B cell (primary cell): ENCODE data around the gene GAL3ST2. TPM values are rescaled to one million over a fixed set of nuclear protein-coding genes. Genes with fewer than 3 reads are reported as not detected.

Source experiments
- ATAC-seq: fragments of 200-7000 bp; cut with Tn5 transposase; one replicate; pipeline ENCODE4 v1.10.0; 2021; ENCODE audit warnings: low read depth, mild to moderate bottlenecking, moderate number of reproducible peaks, moderate library complexity
- CTCF ChIA-PET: fragments of 350-600 bp; sonication (Branson Sonifier 250); formaldehyde crosslinking; loops from one replicate; lab custom pipeline; 2021; ENCODE audit warnings: antibody characterized with exemption, inconsistent platforms; lab: Charles Lee
- POLR2A ChIA-PET: fragments of 350-600 bp; sonication (Branson Sonifier 250); formaldehyde crosslinking; loops from one replicate; lab custom pipeline; 2021; ENCODE audit warnings: antibody characterized with exemption; lab: Charles Lee
- DNase-seq: peaks from one replicate; pipeline ENCODE4 v3.0.0; 2013
- H2AFZ ChIP-seq: 2 replicates; pipeline ENCODE4 v1.6.1; 2012; ENCODE audit warnings: mild to moderate bottlenecking, low read depth, low read length; ENCODE audit not compliant: insufficient read depth, poor library complexity, severe bottlenecking
- H3K27ac ChIP-seq, 2 donors: 1 replicate in 1 of 2; 2 replicates in 1 of 2; pipeline ENCODE4 v1.5.1; 2012 to 2013; ENCODE audit warnings: low read length in 2 of 2, mild to moderate bottlenecking in 2 of 2, moderate library complexity in 1 of 2
- H3K27me3 ChIP-seq, 4 experiments: fragments of 200-600 bp in 1 of 4; sonication (generic) in 1 of 4; replicated peaks in 1 of 4; 1 replicate in 2 of 4; 2 replicates in 2 of 4; pipeline versions ENCODE4 v1.6.1 to v1.7.0; 2013 to 2016; ENCODE audit warnings: low read length in 3 of 4, mild to moderate bottlenecking in 2 of 4, mixed read lengths in 1 of 4, moderate library complexity in 1 of 4; ENCODE audit not compliant: insufficient read depth in 4 of 4, control insufficient read depth in 3 of 4; ENCODE audit errors: control extremely low read depth in 1 of 4
- H3K36me3 ChIP-seq, 2 experiments: replicated peaks in 1 of 2; 1 replicate in 1 of 2; 2 replicates in 1 of 2; pipeline versions ENCODE4 v1.6.1 to v1.7.1; 2013; ENCODE audit warnings: low read length in 1 of 2; ENCODE audit not compliant: insufficient read depth in 2 of 2, control insufficient read depth in 1 of 2; ENCODE audit errors: control extremely low read depth in 1 of 2, extremely low read depth in 1 of 2
- H3K4me1 ChIP-seq, 2 donors: fragments of 200-600 bp in 1 of 2; sonication (generic) in 1 of 2; 1 replicate in 1 of 2; 2 replicates in 1 of 2; pipeline versions ENCODE4 v1.5.1 to v1.6.1; 2013 to 2017; ENCODE audit warnings: low read length in 2 of 2; ENCODE audit not compliant: control insufficient read depth in 2 of 2, insufficient read depth in 2 of 2
- H3K4me2 ChIP-seq: replicated peaks from 2 replicates; pipeline ENCODE3; 2012; ENCODE audit warnings: mild to moderate bottlenecking, low read depth, low read length; ENCODE audit not compliant: poor library complexity, severe bottlenecking
- H3K4me3 ChIP-seq, 5 experiments: fragments of 200-600 bp in 1 of 5; sonication (generic) in 1 of 5; 1 replicate in 3 of 5; 2 replicates in 2 of 5; pipeline versions ENCODE4 v1.5.1 to v1.7.0; 2011 to 2016; ENCODE audit warnings: low read length in 4 of 5, mild to moderate bottlenecking in 4 of 5, low read depth in 2 of 5, control low read depth in 1 of 5, moderate library complexity in 1 of 5; ENCODE audit not compliant: insufficient read depth in 1 of 5; ENCODE audit errors: control extremely low read depth in 1 of 5, extremely low read depth in 1 of 5
- H3K79me2 ChIP-seq: fragments of 200-600 bp; sonication (generic); one replicate; pipeline ENCODE4 v1.6.0; 2016; ENCODE audit warnings: low read length; ENCODE audit not compliant: control insufficient read depth, insufficient read depth
- H3K9ac ChIP-seq: fragments of 200-600 bp; sonication (generic); 2 replicates; pipeline ENCODE4 v1.6.1; 2017; ENCODE audit warnings: mild to moderate bottlenecking, low read length, moderate library complexity
- H3K9me3 ChIP-seq, 3 donors: one replicate each; pipeline versions ENCODE4 v1.6.1 to v1.7.1; 2013; ENCODE audit warnings: low read length in 2 of 3; ENCODE audit not compliant: control insufficient read depth in 2 of 3, insufficient read depth in 1 of 3; ENCODE audit errors: control extremely low read depth in 1 of 3
- H4K20me1 ChIP-seq: 2 replicates; pipeline ENCODE4 v1.6.0; 2012; ENCODE audit warnings: mild to moderate bottlenecking, low read length; ENCODE audit not compliant: insufficient read depth, control insufficient read depth, poor library complexity, severe bottlenecking
- H3K27ac Mint-ChIP-seq: one replicate; pipeline ENCODE4 v1.8.0; 2021; ENCODE audit warnings: mixed read lengths
- H3K27me3 Mint-ChIP-seq: one replicate; pipeline ENCODE4 v1.8.0; 2021; ENCODE audit warnings: mixed read lengths
- H3K4me1 Mint-ChIP-seq: one replicate; pipeline ENCODE4 v1.8.0; 2021; ENCODE audit warnings: mixed read lengths
- H3K4me3 Mint-ChIP-seq: one replicate; pipeline ENCODE4 v1.8.0; 2021; ENCODE audit warnings: mixed read lengths
- H3K9me3 Mint-ChIP-seq: one replicate; pipeline ENCODE4 v1.8.0; 2022; ENCODE audit warnings: mixed read lengths; ENCODE audit not compliant: insufficient read depth
- CTCF ChIP-seq: fragments of 200-600 bp; IDR thresholded peaks from one replicate; pipeline ENCODE4 v1.8.0; 2022; ENCODE audit warnings: antibody characterized with exemption, mild to moderate bottlenecking
- EZH2 ChIP-seq: IDR thresholded peaks from 2 replicates; pipeline ENCODE4 v1.6.1; 2012; ENCODE audit warnings: borderline replicate concordance, low read depth, mild to moderate bottlenecking, moderate library complexity, low read length; ENCODE audit not compliant: insufficient read depth, poor library complexity, severe bottlenecking
- WGBS: methylation state at CpG from one replicate; pipeline ENCODE4 v1.1.5; 2013; ENCODE audit warnings: missing lambda C conversion rate; ENCODE audit not compliant: insufficient coverage; 5-methylcytosine and 5-hydroxymethylcytosine counted together
- intact Hi-C: fragments of 100-400 bp; cut with micrococcal nuclease; formaldehyde crosslinking; loops from one replicate; pipeline ENCODE4 v1.10.0; 2022
- polyA plus RNA-seq: library from polyadenylated mRNA; depleted of rRNA; stranded (reverse); fragments of >200 nt; gene quantifications from 2 replicates; pipeline ENCODE4 v1.2.3, GENCODE V29; 2012
- total RNA-seq, 2 donors: library from RNA; stranded (reverse); fragments of 120-200 nt in 1 of 2; gene quantifications; 1 replicate in 1 of 2; 2 replicates in 1 of 2; pipeline versions ENCODE4 v1.2.3 to v1.2.4, GENCODE V29; 2013 to 2022

The GAL3ST2 gene
- total and polyA plus RNA-seq, 2 donors (not counting 1 experiment from before 2014, with no cell fraction given): 0.10 TPM; not detected in 1

GRCh38 chr2:241848761-241849615 is 72.4 kb downstream of the GAL3ST2 start:
- H3K4me1 Mint-ChIP-seq: peaks cover 18% of the 10 kb centered on the region
- H3K9me3 ChIP-seq: peaks cover 0 to 4% (median 0%) of the 10 kb centered on the region in 3 donors
- H3K27ac ChIP-seq: no peak overlapping the region
- peaks cover 8 to 12% of the 10 kb centered on the region in 2 donors for H3K4me1 ChIP-seq
- POLR2A ChIA-PET: no interaction called here
- intact Hi-C loops: no loop called here
- no peak overlapping the region for H3K4me3 Mint-ChIP-seq
- no peak overlapping the region for H3K4me2 ChIP-seq
- WGBS: 95% methylated on average over 36 of the region's 39 CpGs
- CTCF ChIA-PET: no interaction called here
- TF ChIP-seq EZH2 (no peak), CTCF (no peak)
- H4K20me1 ChIP-seq: no peaks in the 10 kb centered on the region
- no peak overlapping the region for H3K27ac Mint-ChIP-seq
- no peak overlapping the region for H2AFZ ChIP-seq
- H3K9me3 Mint-ChIP-seq: no peaks in the 10 kb centered on the region
- no peak overlapping the region for H3K4me3 ChIP-seq
- DNase-seq: no peak
- no peak for ATAC-seq
- H3K79me2 ChIP-seq: no peaks in the 10 kb centered on the region
- no peaks in the 10 kb centered on the region for H3K27me3 ChIP-seq
- no peak overlapping the region for H3K9ac ChIP-seq
- no peaks in the 10 kb centered on the region for H3K27me3 Mint-ChIP-seq
- H3K36me3 ChIP-seq: no peaks in the 10 kb centered on the region
